Vagina (tissue), 2 donors: ENCODE measurements around the gene LCORL. TPM values are rescaled to one million over a fixed set of nuclear protein-coding genes. Genes with fewer than 3 reads are reported as not detected.
"Not testable (repeated sequence)": the region's sequence is repeated elsewhere in the genome, so short reads cannot be mapped to it uniquely, and the experiment has no call there.

Source experiments
- DNase-seq, 2 donors: peaks; one replicate each; pipeline ENCODE4 v3.0.0-alpha.2; 2017; ENCODE audit errors: extremely low spot score in 2 of 2
- H3K27ac ChIP-seq: fragments of 200-600 bp; sonication (generic); one replicate; pipeline ENCODE4 v1.5.1; 2019
- H3K27me3 ChIP-seq: fragments of 200-600 bp; sonication (generic); one replicate; pipeline ENCODE4 v1.5.1; 2019
- H3K36me3 ChIP-seq, 2 donors: fragments of 200-600 bp; sonication (generic); one replicate each; pipeline ENCODE4 v1.5.1; 2017 to 2019
- H3K4me1 ChIP-seq: fragments of 200-600 bp; sonication (generic); one replicate; pipeline ENCODE4 v1.5.1; 2019
- H3K4me3 ChIP-seq, 2 donors: fragments of 200-600 bp; sonication (generic); 1 replicate in 1 of 2; 2 replicates in 1 of 2; pipeline ENCODE4 v1.5.1; 2016 to 2019
- H3K9me3 ChIP-seq: fragments of 200-600 bp; sonication (generic); one replicate; pipeline ENCODE4 v1.5.1; 2019
- CTCF ChIP-seq, 3 experiments: fragments of 450-650 bp in 2 of 3; fragments of 200-600 bp in 1 of 3; sonication (generic) in 1 of 3; IDR thresholded peaks; one replicate each; pipeline ENCODE4 v1.5.1; 2017 to 2019; ENCODE audit warnings: antibody characterized with exemption in 3 of 3, mild to moderate bottlenecking in 2 of 3, moderate library complexity in 2 of 3
- POLR2A ChIP-seq, 2 donors: fragments of 450-650 bp; IDR thresholded peaks; one replicate each; pipeline ENCODE4 v1.6.1; 2017; ENCODE audit warnings: antibody characterized with exemption in 2 of 2, mild to moderate bottlenecking in 2 of 2, moderate library complexity in 2 of 2
- POLR2AphosphoS5 ChIP-seq, 2 donors: sonication (generic); formaldehyde crosslinking; IDR thresholded peaks; one replicate each; pipeline ENCODE4 v1.9.0; 2017; ENCODE audit warnings: antibody characterized with exemption in 2 of 2, mild to moderate bottlenecking in 2 of 2, low read depth in 1 of 2; ENCODE audit not compliant: insufficient read depth in 1 of 2
- intact Hi-C: fragments of 100-400 bp; cut with DNase I; formaldehyde crosslinking; loops from one replicate; pipeline ENCODE4 v1.15.1; 2023
- total RNA-seq: library from RNA; depleted of rRNA; stranded (reverse); fragments of >200 nt; gene quantifications from one replicate; pipeline ENCODE4 v1.2.3, GENCODE V29; 2016

Gene LCORL
- total RNA-seq, 1 donor from 2014 or later, result 6.9 TPM

- no peak for DNase-seq
- Histone ChIP-seq H3K27me3 (no peaks in the 10 kb centered on the region), H3K27ac (no peak overlapping the region), H3K4me1 (peaks cover 18% of the 10 kb centered on the region), H3K4me3 (no peak overlapping the region), H3K9me3 (no peaks in the 10 kb centered on the region), H3K36me3 (no peaks in the 10 kb centered on the region)
- no peak for TF ChIP-seq POLR2A (IDR thresholded peaks at IDR 0.05)
- no peak for TF ChIP-seq POLR2AphosphoS5 (IDR thresholded peaks at IDR 0.05; ENCODE audit: insufficient read depth in 1 of 2, low read depth in 1 of 2)
- no peak for TF ChIP-seq CTCF (IDR thresholded peaks at IDR 0.05)
- intact Hi-C loops, result no loop called here
Measured at GRCh38 chr4:18007625-18008024, 13.9 kb downstream of the LCORL start.

GRCh38 chr4:18006432-18006831, 15.1 kb downstream of the LCORL start:
- intact Hi-C loops, H3K27ac ChIP-seq, H3K36me3 ChIP-seq, DNase-seq, H3K9me3 ChIP-seq, H3K4me1 ChIP-seq, H3K4me3 ChIP-seq, H3K27me3 ChIP-seq: not testable (repeated sequence)

GRCh38 chr4:17997129-17997528, 24.4 kb downstream of the LCORL start:
- intact Hi-C loops, result no loop called here
- Histone ChIP-seq H3K27me3 (no peaks in the 10 kb centered on the region), H3K27ac (no peak overlapping the region), H3K36me3 (no peaks in the 10 kb centered on the region), H3K9me3 (no peaks in the 10 kb centered on the region), H3K4me1 (no peaks in the 10 kb centered on the region), H3K4me3 (no peak overlapping the region)
- TF ChIP-seq CTCF (IDR thresholded peaks at IDR 0.05), result no peak
- TF ChIP-seq POLR2A (IDR thresholded peaks at IDR 0.05), result no peak
- no peak for TF ChIP-seq POLR2AphosphoS5 (IDR thresholded peaks at IDR 0.05; ENCODE audit: insufficient read depth in 1 of 2, low read depth in 1 of 2)
- no peak for DNase-seq

GRCh38 chr4:17995165-17995564, 26.4 kb downstream of the LCORL start:
- H3K9me3 ChIP-seq, result no peaks in the 10 kb centered on the region
- H3K27me3 ChIP-seq, result no peaks in the 10 kb centered on the region
- intact Hi-C loops, result no loop called here
- TF ChIP-seq POLR2A (IDR thresholded peaks at IDR 0.05), result no peak
- no peak for TF ChIP-seq POLR2AphosphoS5 (IDR thresholded peaks at IDR 0.05; ENCODE audit: insufficient read depth in 1 of 2, low read depth in 1 of 2)
- no peak for TF ChIP-seq CTCF (IDR thresholded peaks at IDR 0.05)
- no peaks in the 10 kb centered on the region for H3K36me3 ChIP-seq
- no peak overlapping the region for H3K4me3 ChIP-seq
- H3K27ac ChIP-seq, result no peak overlapping the region
- H3K4me1 ChIP-seq, result no peaks in the 10 kb centered on the region
- DNase-seq, result no peak

- intact Hi-C loops, result no loop called here
- DNase-seq, result no peak
- H3K4me3 ChIP-seq, result no peak overlapping the region
- H3K27ac ChIP-seq, result no peak overlapping the region
- no peaks in the 10 kb centered on the region for H3K4me1 ChIP-seq
- H3K36me3 ChIP-seq, result no peaks in the 10 kb centered on the region
- no peak for TF ChIP-seq POLR2AphosphoS5 (IDR thresholded peaks at IDR 0.05; ENCODE audit: insufficient read depth in 1 of 2, low read depth in 1 of 2)
- TF ChIP-seq POLR2A (IDR thresholded peaks at IDR 0.05), result no peak
- TF ChIP-seq CTCF (IDR thresholded peaks at IDR 0.05), result no peak
- H3K27me3 ChIP-seq, result no peaks in the 10 kb centered on the region
- H3K9me3 ChIP-seq, result no peaks in the 10 kb centered on the region
Measured at GRCh38 chr4:17985832-17986231, 35.7 kb downstream of the LCORL start.

- TF ChIP-seq POLR2A (IDR thresholded peaks at IDR 0.05) (no peak), POLR2AphosphoS5 (IDR thresholded peaks at IDR 0.05; ENCODE audit: insufficient read depth in 1 of 2, low read depth in 1 of 2) (no peak), CTCF (IDR thresholded peaks at IDR 0.05) (no peak)
- H3K4me1 ChIP-seq, result no peaks in the 10 kb centered on the region
- no peak for DNase-seq
- H3K27me3 ChIP-seq, result no peaks in the 10 kb centered on the region
- intact Hi-C loops, result no loop called here
- H3K9me3 ChIP-seq, result no peaks in the 10 kb centered on the region
- no peak overlapping the region for H3K4me3 ChIP-seq
- no peaks in the 10 kb centered on the region for H3K36me3 ChIP-seq
- H3K27ac ChIP-seq, result no peak overlapping the region
Measured at GRCh38 chr4:17981063-17981462, 40.5 kb downstream of the LCORL start.
